A549 treated with AZD9567 at 1 μM for 4 hours (cell line): ENCODE results near the gene FREM2. TPM values are rescaled to one million over a fixed set of nuclear protein-coding genes. Genes with fewer than 3 reads are reported as not detected.

ENCODE experiments used
- total RNA-seq: library from RNA; stranded (reverse); fragments of 200-300 nt; extraction: Qiagen RNA extraction; gene quantifications from 5 replicates; pipeline ENCODE4 v1.2.3, GENCODE V29; 2022; ENCODE audit not compliant: insufficient read depth

The FREM2 gene
- total RNA-seq: not detected in 5 replicates

GRCh38 chr13:38686577-38687245 is at the start of gene FREM2:
TSS of gene FREM2 (plus strand) at chr13:38687077. CDS start at chr13:38687345, 268 bp downstream.

